HCT116 (cell line): ENCODE results near the gene RAB40AL.

Experiments
- POLR2A ChIP-seq: IDR thresholded peaks from 2 replicates; pipeline ENCODE4 v1.7.0; 2011; ENCODE audit warnings: borderline replicate concordance; ENCODE audit not compliant: insufficient read depth, insufficient read length; ENCODE audit errors: extremely low read depth
- REST ChIP-seq: IDR thresholded peaks from 2 replicates; pipeline ENCODE4 v1.6.1; 2012; ENCODE audit warnings: low read depth

GRCh38 chrX:102976793-102977495 lies 39.9 kb downstream of the RAB40AL start:
- TF ChIP-seq REST, result no peak
- TF ChIP-seq POLR2A, result no peak
